Smooth muscle cell (in vitro differentiated cells): Measurements from ENCODE around the gene MYH3. TPM values are rescaled to one million over a fixed set of nuclear protein-coding genes. Genes with fewer than 3 reads are reported as not detected.

Experiments used
- DNase-seq: peaks from one replicate; lab custom pipeline; 2025; ENCODE audit not compliant: unreplicated experiment; lab: John Stamatoyannopoulos, UW
- H2AFZ ChIP-seq: fragments of 200-600 bp; sonication (generic); 2 replicates; pipeline ENCODE4 v1.6.0; 2016; ENCODE audit warnings: antibody characterized with exemption, low read depth, mild to moderate bottlenecking
- H3F3A ChIP-seq: fragments of 200-600 bp; sonication (generic); 2 replicates; pipeline ENCODE4 v1.6.0; 2017; ENCODE audit warnings: antibody characterized with exemption, low read depth
- H3K27ac ChIP-seq: fragments of 200-600 bp; sonication (generic); 2 replicates; pipeline ENCODE4 v1.5.1; 2016; ENCODE audit warnings: low read depth, mild to moderate bottlenecking
- H3K27me3 ChIP-seq: fragments of 200-600 bp; sonication (generic); 2 replicates; pipeline ENCODE4 v1.6.1; 2016; ENCODE audit warnings: low read depth, mild to moderate bottlenecking
- H3K36me3 ChIP-seq: fragments of 200-600 bp; sonication (generic); 2 replicates; pipeline ENCODE4 v1.5.1; 2016; ENCODE audit warnings: low read depth
- H3K4me1 ChIP-seq: fragments of 200-600 bp; sonication (generic); 2 replicates; pipeline ENCODE4 v1.5.1; 2016; ENCODE audit warnings: low read depth
- H3K4me2 ChIP-seq: fragments of 200-600 bp; sonication (generic); 2 replicates; pipeline ENCODE4 v1.6.0; 2016; ENCODE audit warnings: mild to moderate bottlenecking
- H3K4me3 ChIP-seq: fragments of 200-600 bp; sonication (generic); 2 replicates; pipeline ENCODE4 v1.5.1; 2016; ENCODE audit warnings: mild to moderate bottlenecking
- H3K79me2 ChIP-seq: fragments of 200-600 bp; sonication (generic); 2 replicates; pipeline ENCODE4 v1.6.0; 2016; ENCODE audit warnings: low read depth, mild to moderate bottlenecking
- H3K9ac ChIP-seq: fragments of 200-600 bp; sonication (generic); 2 replicates; pipeline ENCODE4 v1.6.0; 2016; ENCODE audit warnings: low read depth
- H3K9me3 ChIP-seq: fragments of 200-600 bp; sonication (generic); replicated peaks from 2 replicates; pipeline ENCODE4 v1.5.1; 2016; ENCODE audit warnings: low read depth
- H4K20me1 ChIP-seq: fragments of 200-600 bp; sonication (generic); 2 replicates; pipeline ENCODE4 v1.6.0; 2016; ENCODE audit warnings: low read depth
- WGBS: methylation state at CpG from one replicate; pipeline ENCODE4 v1.1.7; 2016; ENCODE audit warnings: low lambda C conversion rate; 5-methylcytosine and 5-hydroxymethylcytosine counted together
- polyA plus RNA-seq: library from polyadenylated mRNA; unstranded; fragments of >200 nt; fragmentation: Nextera tagmentation; extraction: Ambion mirVana; gene quantifications from 2 replicates; pipeline ENCODE4 v1.2.1, GENCODE V29; 2016
- total RNA-seq: library from RNA; depleted of rRNA; stranded (reverse); fragments of >200 nt; gene quantifications from 2 replicates; pipeline ENCODE4 v1.2.3, GENCODE V29; 2014
- TF ChIP-seq, protein P1 (sequence below): fragments of 200-600 bp; sonication (generic); IDR thresholded peaks from 2 replicates; pipeline ENCODE4 v1.5.1; 2017; ENCODE audit warnings: borderline replicate concordance, mild to moderate bottlenecking, antibody characterized with exemption; ENCODE audit not compliant: insufficient read depth, poor library complexity, severe bottlenecking

Gene MYH3
- total and polyA plus RNA-seq, 2 experiments from 2014 or later, result 1.1 to 1.2 TPM

DNA sequence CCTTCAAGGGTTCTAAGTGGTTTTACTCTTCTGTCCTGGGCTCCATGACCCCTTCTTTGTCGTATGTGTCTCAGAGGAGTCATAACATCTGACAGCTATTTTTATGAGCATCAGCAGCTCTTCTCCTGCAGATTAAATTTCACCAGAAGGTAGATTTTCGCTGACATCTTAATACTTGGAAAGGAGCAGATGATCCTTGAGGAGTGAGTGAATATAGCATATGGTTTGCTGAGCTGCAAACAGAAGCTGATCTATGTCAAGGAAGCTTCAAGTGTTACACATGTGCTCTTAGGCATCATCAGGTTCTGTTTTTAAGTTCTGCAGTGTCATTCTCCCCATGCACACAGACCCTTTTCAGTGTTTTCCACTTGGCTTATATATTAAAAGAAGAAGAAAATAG is 58.5 kb downstream of the MYH3 start:
- no peak overlapping the region for H3K4me3 ChIP-seq
- H3K79me2 ChIP-seq, result no peaks in the 10 kb centered on the region
- no peak overlapping the region for H3K27ac ChIP-seq
- no peaks in the 10 kb centered on the region for H4K20me1 ChIP-seq
- no peaks in the 10 kb centered on the region for H3K27me3 ChIP-seq
- H2AFZ ChIP-seq, result no peak overlapping the region
- H3K9ac ChIP-seq, result no peak overlapping the region
- H3F3A ChIP-seq, result peaks cover 3% of the 10 kb centered on the region
- H3K9me3 ChIP-seq, result no peaks in the 10 kb centered on the region
- peaks cover 8% of the 10 kb centered on the region for H3K4me1 ChIP-seq
- no peak for DNase-seq
- H3K36me3 ChIP-seq, result no peaks in the 10 kb centered on the region
- 78% methylated on average over 2 of the region's 2 CpGs for WGBS
- TF ChIP-seq, protein P1, sequence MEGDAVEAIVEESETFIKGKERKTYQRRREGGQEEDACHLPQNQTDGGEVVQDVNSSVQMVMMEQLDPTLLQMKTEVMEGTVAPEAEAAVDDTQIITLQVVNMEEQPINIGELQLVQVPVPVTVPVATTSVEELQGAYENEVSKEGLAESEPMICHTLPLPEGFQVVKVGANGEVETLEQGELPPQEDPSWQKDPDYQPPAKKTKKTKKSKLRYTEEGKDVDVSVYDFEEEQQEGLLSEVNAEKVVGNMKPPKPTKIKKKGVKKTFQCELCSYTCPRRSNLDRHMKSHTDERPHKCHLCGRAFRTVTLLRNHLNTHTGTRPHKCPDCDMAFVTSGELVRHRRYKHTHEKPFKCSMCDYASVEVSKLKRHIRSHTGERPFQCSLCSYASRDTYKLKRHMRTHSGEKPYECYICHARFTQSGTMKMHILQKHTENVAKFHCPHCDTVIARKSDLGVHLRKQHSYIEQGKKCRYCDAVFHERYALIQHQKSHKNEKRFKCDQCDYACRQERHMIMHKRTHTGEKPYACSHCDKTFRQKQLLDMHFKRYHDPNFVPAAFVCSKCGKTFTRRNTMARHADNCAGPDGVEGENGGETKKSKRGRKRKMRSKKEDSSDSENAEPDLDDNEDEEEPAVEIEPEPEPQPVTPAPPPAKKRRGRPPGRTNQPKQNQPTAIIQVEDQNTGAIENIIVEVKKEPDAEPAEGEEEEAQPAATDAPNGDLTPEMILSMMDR, result no peak
- H3K4me2 ChIP-seq, result no peak overlapping the region

DNA sequence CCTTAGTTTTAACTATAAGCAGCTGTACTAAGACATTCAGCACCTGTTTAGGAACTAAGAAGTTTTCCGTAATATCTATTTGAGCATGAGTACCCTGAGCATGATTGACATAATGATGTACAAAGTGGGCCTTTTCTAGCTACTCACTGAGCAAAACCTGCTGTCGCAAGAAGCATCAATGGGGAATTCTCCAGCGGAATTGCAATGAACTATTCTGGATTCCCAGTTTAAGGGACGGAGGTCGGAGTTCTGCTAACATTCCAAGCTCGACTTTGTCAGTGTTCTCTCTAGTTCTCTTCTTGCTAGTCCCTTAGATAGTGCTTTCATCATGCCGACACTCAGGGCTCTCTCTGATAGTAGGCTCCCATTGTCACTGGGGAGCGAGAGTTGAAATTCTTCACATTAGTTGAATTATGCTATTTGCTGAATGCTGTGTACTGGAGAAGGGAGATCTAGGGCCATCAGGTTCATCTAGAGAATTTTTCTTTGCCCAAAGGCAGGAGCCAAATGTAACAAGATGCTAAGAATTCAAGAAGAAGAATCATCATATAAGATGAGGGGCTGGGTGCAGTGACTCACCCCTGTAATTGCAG is 67.5 kb downstream of the MYH3 start:
- no peak overlapping the region for H3K27ac ChIP-seq
- no peaks in the 10 kb centered on the region for H3K4me1 ChIP-seq
- H3K9ac ChIP-seq, result no peak overlapping the region
- H3K27me3 ChIP-seq, result no peaks in the 10 kb centered on the region
- no peak overlapping the region for H3K4me3 ChIP-seq
- no peak for DNase-seq
- no peak overlapping the region for H2AFZ ChIP-seq
- H3K79me2 ChIP-seq, result no peaks in the 10 kb centered on the region
- no peaks in the 10 kb centered on the region for H4K20me1 ChIP-seq
- H3F3A ChIP-seq, result no peaks in the 10 kb centered on the region
- no peaks in the 10 kb centered on the region for H3K36me3 ChIP-seq
- 93% methylated on average over 8 of the region's 8 CpGs for WGBS
- TF ChIP-seq, protein P1, result no peak
- no peaks in the 10 kb centered on the region for H3K9me3 ChIP-seq
- H3K4me2 ChIP-seq, result no peak overlapping the region

DNA sequence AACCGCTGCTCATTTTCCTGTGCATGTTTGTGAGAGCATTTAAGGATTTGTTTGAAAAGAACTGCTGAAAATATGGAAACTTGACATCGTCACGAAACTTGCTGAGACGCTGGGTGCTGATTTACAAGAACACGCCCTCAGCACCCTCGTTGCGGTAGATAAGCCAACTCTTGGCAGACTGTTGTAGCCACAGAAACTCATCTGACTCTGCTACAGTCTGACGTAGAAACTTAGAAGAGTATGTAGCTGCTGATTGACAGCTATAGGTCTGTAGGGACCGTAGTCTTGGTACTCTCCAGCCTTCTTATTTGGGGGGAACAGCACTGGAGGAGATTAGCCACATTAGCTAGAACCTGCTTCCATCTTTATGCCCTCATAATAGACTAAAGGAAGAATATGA is 71.6 kb downstream of the MYH3 start:
- TF ChIP-seq, protein P1, result no peak
- Histone ChIP-seq H3K36me3 (no peaks in the 10 kb centered on the region), H3F3A (no peaks in the 10 kb centered on the region), H3K9ac (no peak overlapping the region), H3K4me1 (no peaks in the 10 kb centered on the region), H2AFZ (no peak overlapping the region), H3K4me3 (no peak overlapping the region), H3K27ac (no peak overlapping the region), H3K27me3 (no peaks in the 10 kb centered on the region), H3K4me2 (no peak overlapping the region), H4K20me1 (no peaks in the 10 kb centered on the region), H3K9me3 (no peaks in the 10 kb centered on the region), H3K79me2 (no peaks in the 10 kb centered on the region)
- DNase-seq, result no peak
- 87% methylated on average over 9 of the region's 9 CpGs for WGBS

DNA sequence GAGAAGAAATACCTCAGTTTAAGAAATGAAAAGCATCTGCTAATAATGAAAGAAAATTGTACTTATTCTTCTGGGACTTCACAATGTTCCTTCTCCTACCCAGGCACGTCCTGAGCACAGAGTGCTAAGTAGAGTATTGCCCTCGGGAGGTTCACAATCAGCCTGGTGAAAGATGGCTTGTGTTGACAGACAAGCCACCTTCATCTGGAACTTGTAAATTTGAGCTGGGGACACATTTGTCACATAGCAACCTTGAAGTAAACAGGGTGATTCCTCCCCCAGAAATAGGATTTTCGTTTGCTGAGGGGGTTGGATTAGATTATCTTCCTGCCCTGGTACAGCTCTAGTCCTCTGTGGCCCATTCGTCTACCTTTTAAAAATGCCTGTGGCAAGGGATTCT is 73.3 kb downstream of the MYH3 start:
- no peaks in the 10 kb centered on the region for H4K20me1 ChIP-seq
- H3K27ac ChIP-seq, result no peak overlapping the region
- H3K9ac ChIP-seq, result no peak overlapping the region
- 61% methylated on average over 4 of the region's 4 CpGs for WGBS
- no peak overlapping the region for H3K4me2 ChIP-seq
- no peak overlapping the region for H3K4me3 ChIP-seq
- no peaks in the 10 kb centered on the region for H3K27me3 ChIP-seq
- no peaks in the 10 kb centered on the region for H3F3A ChIP-seq
- TF ChIP-seq, protein P1, result no peak
- no peaks in the 10 kb centered on the region for H3K4me1 ChIP-seq
- no peak overlapping the region for H2AFZ ChIP-seq
- no peak for DNase-seq
- H3K79me2 ChIP-seq, result no peaks in the 10 kb centered on the region
- H3K9me3 ChIP-seq, result no peaks in the 10 kb centered on the region
- H3K36me3 ChIP-seq, result no peaks in the 10 kb centered on the region
